ENCODE data around the gene KIAA0408. TPM values are rescaled to one million over a fixed set of nuclear protein-coding genes. Genes with fewer than 3 reads are reported as not detected.

KIAA0408 gene
- total RNA-seq, 1 donor = 1.3 TPM

- TF ChIP-seq CTCF (IDR thresholded peaks at IDR 0.05; ENCODE audit: insufficient read depth, low read depth, low read length) = peak; percentile 90
- DNase-seq (ENCODE audit: low read depth) = peak; percentile 67
- H3K4me3 ChIP-seq (ENCODE audit: low read depth, low read length) = no peak overlapping the region
Measured at GRCh38 chr6:127464881-127465459, 5.8 kb upstream of the KIAA0408 start.

GRCh38 chr6:127464161-127464880 is 5.1 kb upstream of the KIAA0408 start:
- no peak for TF ChIP-seq CTCF (IDR thresholded peaks at IDR 0.05; ENCODE audit: insufficient read depth, low read depth, low read length)
- DNase-seq (ENCODE audit: low read depth) = peak; percentile 36
- H3K4me3 ChIP-seq (ENCODE audit: low read depth, low read length) = no peak overlapping the region

- no peak for DNase-seq (ENCODE audit: low read depth)
Measured at GRCh38 chr6:127463056-127463455, 3.9 kb upstream of the KIAA0408 start.

GRCh38 chr6:127462376-127462775 is 3.2 kb upstream of the KIAA0408 start:
- DNase-seq (ENCODE audit: low read depth) = no peak
- no peak for TF ChIP-seq CTCF (IDR thresholded peaks at IDR 0.05; ENCODE audit: insufficient read depth, low read depth, low read length)
- H3K4me3 ChIP-seq (ENCODE audit: low read depth, low read length) = no peak overlapping the region

More at GRCh38 chr6:127463056-127463455, 3.9 kb upstream of the KIAA0408 start:
- H3K4me3 ChIP-seq (ENCODE audit: low read depth, low read length) = no peak overlapping the region
- TF ChIP-seq CTCF (IDR thresholded peaks at IDR 0.05; ENCODE audit: insufficient read depth, low read depth, low read length) = no peak

- no peak for TF ChIP-seq CTCF (IDR thresholded peaks at IDR 0.05; ENCODE audit: insufficient read depth, low read depth, low read length)
- no peak overlapping the region for H3K4me3 ChIP-seq (ENCODE audit: low read depth, low read length)
- no peak for DNase-seq (ENCODE audit: low read depth)
Measured at GRCh38 chr6:127460465-127460864, 1.3 kb upstream of the KIAA0408 start.

GRCh38 chr6:127458817-127459216 is 372 bp downstream of the KIAA0408 start:
- peak; percentile 73 for DNase-seq (ENCODE audit: low read depth)
- peak overlapping the region; percentile 14 for H3K4me3 ChIP-seq (ENCODE audit: low read depth, low read length)
- no peak for TF ChIP-seq CTCF (IDR thresholded peaks at IDR 0.05; ENCODE audit: insufficient read depth, low read depth, low read length)

Measured in fibroblast of villous mesenchyme (primary cell).